Glomerular endothelial cell (primary cell): ENCODE results near the gene PPP2R5E. TPM values are rescaled to one million over a fixed set of nuclear protein-coding genes. Genes with fewer than 3 reads are reported as not detected.
"Not testable (repeated sequence)": the region's sequence is repeated elsewhere in the genome, so short reads cannot be mapped to it uniquely, and the experiment has no call there.

Experiments
- DNase-seq: peaks from one replicate; pipeline ENCODE4 v3.0.0-alpha.2; 2011; ENCODE audit warnings: low read depth, low spot score; ENCODE audit errors: extremely low read depth
- total RNA-seq: library from RNA; depleted of rRNA; stranded (reverse); fragments of >200 nt; gene quantifications from 2 replicates; pipeline ENCODE4 v1.2.3, GENCODE V29; 2015

Gene PPP2R5E
- total RNA-seq, 1 donor from 2014 or later = 30.8 TPM

- no peak for DNase-seq
Measured at GRCh38 chr14:63387711-63388110, 155.5 kb downstream of the PPP2R5E start.

GRCh38 chr14:63383776-63384367 is 159.3 kb downstream of the PPP2R5E start:
- DNase-seq = no peak

GRCh38 chr14:63378444-63378843 is 164.7 kb downstream of the PPP2R5E start:
- no peak for DNase-seq

GRCh38 chr14:63375769-63376168 is 167.4 kb downstream of the PPP2R5E start:
- DNase-seq = no peak

- not testable (repeated sequence) for DNase-seq
Measured at GRCh38 chr14:63371613-63372012, 171.6 kb downstream of the PPP2R5E start.

GRCh38 chr14:63371033-63371432 is 172.1 kb downstream of the PPP2R5E start:
- DNase-seq = no peak

- DNase-seq = no peak
Measured at GRCh38 chr14:63367742-63368364, 175.3 kb downstream of the PPP2R5E start.

GRCh38 chr14:63362389-63362819 is 180.8 kb downstream of the PPP2R5E start:
- no peak for DNase-seq

GRCh38 chr14:63361790-63362189 is 181.4 kb downstream of the PPP2R5E start:
- no peak for DNase-seq

- no peak for DNase-seq
Measured at GRCh38 chr14:63357841-63358240, 185.3 kb downstream of the PPP2R5E start.

- DNase-seq = no peak
Measured at GRCh38 chr14:63345826-63346225, 197.4 kb downstream of the PPP2R5E start.

- no peak for DNase-seq
Measured at GRCh38 chr14:63344336-63344735, 198.8 kb downstream of the PPP2R5E start.

GRCh38 chr14:63343878-63344277 is 199.3 kb downstream of the PPP2R5E start:
- peak; percentile 22 for DNase-seq

GRCh38 chr14:63342371-63342770 is 200.8 kb downstream of the PPP2R5E start:
- DNase-seq = no peak

- no peak for DNase-seq
Measured at GRCh38 chr14:63328787-63329737, 214.1 kb downstream of the PPP2R5E start.

GRCh38 chr14:63326840-63327239 is 216.3 kb downstream of the PPP2R5E start:
- no peak for DNase-seq

- no peak for DNase-seq
Measured at GRCh38 chr14:63322897-63323573, 220.1 kb downstream of the PPP2R5E start.

GRCh38 chr14:63322472-63322871 is 220.7 kb downstream of the PPP2R5E start:
- no peak for DNase-seq
